HEK293 (cell line): Measurements from ENCODE around the gene MARCHF9.

Source experiments
- CTCF ChIP-seq: fragments of 450-650 bp; formaldehyde crosslinking; IDR thresholded peaks from 2 replicates; pipeline ENCODE4 v1.5.1; 2016; ENCODE audit warnings: missing biosample characterization, missing genetic modification characterization
- SP2 ChIP-seq: fragments of 450-650 bp; formaldehyde crosslinking; IDR thresholded peaks from 2 replicates; pipeline ENCODE4 v1.5.1; 2016; ENCODE audit warnings: missing biosample characterization, missing genetic modification characterization
- ZNF510 ChIP-seq: fragments of 450-650 bp; formaldehyde crosslinking; IDR thresholded peaks from 2 replicates; pipeline ENCODE4 v1.5.1; 2018; ENCODE audit warnings: mild to moderate bottlenecking, missing genetic modification characterization, missing biosample characterization; ENCODE audit not compliant: insufficient replicate concordance
- ZNF660 ChIP-seq: fragments of 450-650 bp; IDR thresholded peaks from 2 replicates; pipeline ENCODE4 v1.5.1; 2018; ENCODE audit warnings: missing biosample characterization, mild to moderate bottlenecking, missing genetic modification characterization
- ZNF792 ChIP-seq: fragments of 450-650 bp; formaldehyde crosslinking; IDR thresholded peaks from 2 replicates; pipeline ENCODE4 v1.5.1; 2016; ENCODE audit warnings: missing biosample characterization, missing genetic modification characterization

GRCh38 chr12:57764662-57765002 is 9.7 kb downstream of the MARCHF9 start:
- TF ChIP-seq ZNF510: no peak
- no peak for TF ChIP-seq SP2 (tag by site-specific recombination)
- TF ChIP-seq ZNF660 (tag by site-specific recombination): no peak
- no peak for TF ChIP-seq CTCF (tag by site-specific recombination)
- TF ChIP-seq ZNF792: no peak
